Neural progenitor cell (in vitro differentiated cells): ENCODE results near the gene PRR33. TPM values are rescaled to one million over a fixed set of nuclear protein-coding genes. Genes with fewer than 3 reads are reported as not detected.
A peak's percentile ranks its signal among the peaks of the same experiment; 100 is the strongest.

Experiments used
- DNase-seq: peaks from one replicate; pipeline ENCODE4 v3.0.0-alpha.2; 2016; ENCODE audit warnings: low spot score
- H2AFZ ChIP-seq: fragments of 200-600 bp; sonication (generic); replicated peaks from 2 replicates; pipeline ENCODE4 v1.6.1; 2016; ENCODE audit warnings: antibody characterized with exemption
- H3F3A ChIP-seq: fragments of 200-600 bp; sonication (generic); 2 replicates; pipeline ENCODE4 v1.6.1; 2016; ENCODE audit warnings: antibody characterized with exemption, low read depth
- H3K27ac ChIP-seq: fragments of 200-600 bp; sonication (generic); 2 replicates; pipeline ENCODE4 v1.5.1; 2016; ENCODE audit warnings: mild to moderate bottlenecking
- H3K27me3 ChIP-seq: fragments of 200-600 bp; sonication (generic); 2 replicates; pipeline ENCODE4 v1.6.1; 2016; ENCODE audit warnings: mild to moderate bottlenecking, moderate library complexity
- H3K36me3 ChIP-seq: fragments of 200-600 bp; sonication (generic); 2 replicates; pipeline ENCODE4 v1.5.1; 2016
- H3K4me1 ChIP-seq: fragments of 200-600 bp; sonication (generic); 2 replicates; pipeline ENCODE4 v1.6.1; 2016; ENCODE audit warnings: mixed run types
- H3K4me2 ChIP-seq: fragments of 200-600 bp; sonication (generic); 2 replicates; pipeline ENCODE4 v1.6.1; 2016
- H3K4me3 ChIP-seq: fragments of 200-600 bp; sonication (generic); 2 replicates; pipeline ENCODE4 v1.5.1; 2016
- H3K79me2 ChIP-seq: fragments of 200-600 bp; sonication (generic); 2 replicates; pipeline ENCODE4 v1.6.1; 2016; ENCODE audit warnings: low read depth
- H3K9ac ChIP-seq: fragments of 200-600 bp; sonication (generic); 2 replicates; pipeline ENCODE4 v1.6.1; 2016
- H3K9me3 ChIP-seq: fragments of 200-600 bp; sonication (generic); 2 replicates; pipeline ENCODE4 v1.5.1; 2016; ENCODE audit warnings: low read depth
- H4K20me1 ChIP-seq: fragments of 200-600 bp; sonication (generic); 2 replicates; pipeline ENCODE4 v1.6.1; 2016; ENCODE audit warnings: low read depth
- H3K27ac Mint-ChIP-seq: 3 replicates; pipeline ENCODE4 v1.8.0; 2021; ENCODE audit warnings: mixed read lengths
- H3K27me3 Mint-ChIP-seq: 2 replicates; pipeline ENCODE4 v1.8.0; 2022; ENCODE audit warnings: low read depth, mild to moderate bottlenecking, inconsistent platforms, moderate library complexity, mixed read lengths; ENCODE audit not compliant: insufficient read depth
- H3K36me3 Mint-ChIP-seq: 3 replicates; pipeline ENCODE4 v1.8.0; 2021; ENCODE audit warnings: mixed read lengths
- H3K4me1 Mint-ChIP-seq: 3 replicates; pipeline ENCODE4 v1.8.0; 2021; ENCODE audit warnings: mixed read lengths
- H3K4me3 Mint-ChIP-seq: 3 replicates; pipeline ENCODE4 v1.8.0; 2021; ENCODE audit warnings: mild to moderate bottlenecking, moderate library complexity, mixed read lengths
- H3K9me3 Mint-ChIP-seq: 3 replicates; pipeline ENCODE4 v1.8.0; 2020; ENCODE audit warnings: mixed read lengths
- EZH2 ChIP-seq: fragments of 200-600 bp; sonication (generic); IDR thresholded peaks from 2 replicates; pipeline ENCODE4 v1.6.1; 2017; ENCODE audit warnings: antibody characterized with exemption, mild to moderate bottlenecking, moderate library complexity
- EZH2phosphoT487 ChIP-seq: fragments of 200-600 bp; sonication (generic); IDR thresholded peaks from 2 replicates; pipeline ENCODE4 v1.6.1; 2017; ENCODE audit warnings: antibody characterized with exemption
- total RNA-seq: library from RNA; depleted of rRNA; stranded (reverse); fragments of >200 nt; gene quantifications from 2 replicates; pipeline ENCODE4 v1.2.3, GENCODE V29; 2015; ENCODE audit warnings: low replicate concordance
- TF ChIP-seq, protein P1 (sequence below): fragments of 200-600 bp; sonication (generic); IDR thresholded peaks from 2 replicates; pipeline ENCODE4 v1.5.1; 2017; ENCODE audit warnings: antibody characterized with exemption, mild to moderate bottlenecking

PRR33 gene
- total RNA-seq, 1 donor from 2014 or later, result not detected

DNA sequence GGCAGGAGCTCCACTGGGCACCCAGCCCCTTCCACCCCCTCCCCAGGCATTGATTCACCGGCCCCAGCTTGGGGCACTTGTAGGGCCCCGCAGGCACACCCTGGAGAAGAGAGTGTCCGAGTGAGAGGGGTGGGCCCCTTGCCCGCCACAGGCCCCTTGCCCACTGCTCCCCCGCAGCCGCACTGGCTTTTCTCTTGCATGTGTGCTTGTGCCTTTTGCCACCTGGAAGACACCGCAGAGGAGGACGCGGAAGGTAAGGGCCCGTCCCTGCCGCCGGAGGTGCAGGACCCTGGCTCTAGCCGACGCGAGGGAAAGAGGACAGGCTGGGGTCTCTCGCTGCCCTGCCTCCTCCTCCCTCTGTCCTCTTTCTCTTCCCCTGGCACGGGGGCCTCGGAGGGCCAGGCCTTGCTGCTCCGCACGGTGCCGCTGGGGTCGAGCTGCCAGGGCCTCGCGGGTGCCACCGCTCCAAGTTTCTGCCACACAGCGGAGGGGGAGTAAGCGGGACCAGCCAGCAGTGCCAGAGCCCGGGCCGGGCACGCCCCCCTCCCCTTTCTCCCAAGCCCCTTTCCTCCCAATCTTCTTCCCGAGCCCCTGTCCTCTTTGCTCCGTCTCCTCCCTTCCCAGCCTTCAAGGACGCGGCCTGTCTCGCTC lies 37.3 kb upstream of the PRR33 start:
- Histone ChIP-seq H3F3A (no peaks in the 10 kb centered on the region), H3K9me3 (no peaks in the 10 kb centered on the region), H3K27me3 (no peaks in the 10 kb centered on the region), H3K9ac (no peak overlapping the region), H3K36me3 (no peaks in the 10 kb centered on the region), H3K4me3 (no peak overlapping the region), H3K27ac (no peak overlapping the region), H3K4me2 (no peak overlapping the region), H3K79me2 (no peaks in the 10 kb centered on the region), H4K20me1 (no peaks in the 10 kb centered on the region), H2AFZ (no peak overlapping the region), H3K4me1 (peaks cover 4% of the 10 kb centered on the region)
- Mint-ChIP-seq H3K36me3 (no peaks in the 10 kb centered on the region), H3K27me3 (peaks cover 18% of the 10 kb centered on the region), H3K9me3 (no peaks in the 10 kb centered on the region), H3K4me3 (no peak overlapping the region), H3K27ac (no peak overlapping the region), H3K4me1 (peaks cover 17% of the 10 kb centered on the region)
- no peak for TF ChIP-seq EZH2
- TF ChIP-seq EZH2phosphoT487, result no peak
- TF ChIP-seq, protein P1, sequence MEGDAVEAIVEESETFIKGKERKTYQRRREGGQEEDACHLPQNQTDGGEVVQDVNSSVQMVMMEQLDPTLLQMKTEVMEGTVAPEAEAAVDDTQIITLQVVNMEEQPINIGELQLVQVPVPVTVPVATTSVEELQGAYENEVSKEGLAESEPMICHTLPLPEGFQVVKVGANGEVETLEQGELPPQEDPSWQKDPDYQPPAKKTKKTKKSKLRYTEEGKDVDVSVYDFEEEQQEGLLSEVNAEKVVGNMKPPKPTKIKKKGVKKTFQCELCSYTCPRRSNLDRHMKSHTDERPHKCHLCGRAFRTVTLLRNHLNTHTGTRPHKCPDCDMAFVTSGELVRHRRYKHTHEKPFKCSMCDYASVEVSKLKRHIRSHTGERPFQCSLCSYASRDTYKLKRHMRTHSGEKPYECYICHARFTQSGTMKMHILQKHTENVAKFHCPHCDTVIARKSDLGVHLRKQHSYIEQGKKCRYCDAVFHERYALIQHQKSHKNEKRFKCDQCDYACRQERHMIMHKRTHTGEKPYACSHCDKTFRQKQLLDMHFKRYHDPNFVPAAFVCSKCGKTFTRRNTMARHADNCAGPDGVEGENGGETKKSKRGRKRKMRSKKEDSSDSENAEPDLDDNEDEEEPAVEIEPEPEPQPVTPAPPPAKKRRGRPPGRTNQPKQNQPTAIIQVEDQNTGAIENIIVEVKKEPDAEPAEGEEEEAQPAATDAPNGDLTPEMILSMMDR, result no peak
- DNase-seq, result peak; percentile 1

DNA sequence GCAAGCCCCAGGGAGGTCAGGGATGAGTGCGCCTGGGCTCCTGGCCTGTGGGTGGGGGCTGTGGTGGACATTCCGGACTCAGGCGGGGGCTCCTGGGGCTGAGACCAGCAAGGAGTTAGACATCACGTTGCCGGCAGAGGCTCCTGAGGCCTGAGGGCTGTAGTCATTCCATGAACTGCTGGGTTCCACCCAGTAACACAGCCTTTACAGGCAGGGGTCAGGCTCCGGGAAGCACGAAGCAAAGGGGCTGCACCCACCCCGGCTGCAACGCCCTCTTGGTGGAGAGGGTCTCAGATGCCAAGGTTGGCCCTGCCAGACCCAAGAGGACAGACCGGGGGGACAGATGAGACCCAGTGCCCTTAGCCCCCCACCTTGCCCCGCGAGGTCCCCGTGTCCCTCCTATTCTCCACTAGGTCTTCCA lies 36.8 kb upstream of the PRR33 start:
- H3K4me3 ChIP-seq, result no peak overlapping the region
- Mint-ChIP-seq H3K36me3 (no peaks in the 10 kb centered on the region), H3K9me3 (no peaks in the 10 kb centered on the region), H3K4me3 (no peak overlapping the region), H3K4me1 (peaks cover 17% of the 10 kb centered on the region), H3K27ac (no peak overlapping the region), H3K27me3 (peaks cover 19% of the 10 kb centered on the region)
- no peaks in the 10 kb centered on the region for H4K20me1 ChIP-seq
- no peak overlapping the region for H2AFZ ChIP-seq
- H3K79me2 ChIP-seq, result no peaks in the 10 kb centered on the region
- H3F3A ChIP-seq, result no peaks in the 10 kb centered on the region
- DNase-seq, result no peak
- TF ChIP-seq, protein P1, result no peak
- TF ChIP-seq EZH2 (no peak), EZH2phosphoT487 (no peak)
- no peaks in the 10 kb centered on the region for H3K9me3 ChIP-seq
- peaks cover 4% of the 10 kb centered on the region for H3K4me1 ChIP-seq
- no peak overlapping the region for H3K9ac ChIP-seq
- H3K27ac ChIP-seq, result no peak overlapping the region
- no peak overlapping the region for H3K4me2 ChIP-seq
- H3K27me3 ChIP-seq, result no peaks in the 10 kb centered on the region
- no peaks in the 10 kb centered on the region for H3K36me3 ChIP-seq

DNA sequence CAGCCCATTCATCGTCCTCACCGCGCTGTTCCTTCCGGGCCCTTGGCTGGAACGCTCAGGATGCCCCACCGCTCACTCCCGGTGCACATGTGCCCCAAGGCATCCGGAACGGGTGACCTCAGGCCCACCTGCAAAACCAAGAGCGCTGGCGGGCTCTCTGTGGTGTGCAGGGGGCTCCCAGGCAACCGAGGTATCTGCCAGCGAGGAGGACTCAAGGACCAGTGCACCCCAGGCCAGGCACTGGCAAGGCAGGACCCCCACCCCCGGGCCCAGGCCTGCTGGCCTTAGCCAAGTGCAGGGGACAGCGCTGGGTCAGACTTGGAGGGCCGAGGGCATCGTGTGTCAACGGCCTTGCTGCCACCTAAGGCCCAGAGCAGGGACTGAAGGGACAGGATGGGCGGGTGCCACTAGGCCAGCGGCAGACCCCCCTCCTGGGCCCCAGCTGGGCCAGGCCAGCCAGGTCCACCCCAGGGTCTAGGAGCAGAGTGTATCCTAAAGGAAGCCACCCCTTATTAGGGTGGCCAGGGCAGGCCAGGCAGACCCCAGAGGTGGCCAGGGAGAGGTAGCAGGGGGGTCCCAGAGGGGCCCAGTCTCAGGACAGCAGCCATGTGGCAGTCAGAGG lies 36.3 kb upstream of the PRR33 start:
- H3K4me3 Mint-ChIP-seq, result no peak overlapping the region
- no peaks in the 10 kb centered on the region for H3K79me2 ChIP-seq
- peak; percentile 1 for DNase-seq
- no peak overlapping the region for H3K27ac ChIP-seq
- H3K4me1 Mint-ChIP-seq, result peaks cover 14% of the 10 kb centered on the region
- no peaks in the 10 kb centered on the region for H3K9me3 ChIP-seq
- no peaks in the 10 kb centered on the region for H3F3A ChIP-seq
- no peak overlapping the region for H2AFZ ChIP-seq
- peaks cover 4% of the 10 kb centered on the region for H3K4me1 ChIP-seq
- no peak overlapping the region for H3K4me3 ChIP-seq
- H3K4me2 ChIP-seq, result no peak overlapping the region
- no peaks in the 10 kb centered on the region for H4K20me1 ChIP-seq
- no peaks in the 10 kb centered on the region for H3K36me3 Mint-ChIP-seq
- no peaks in the 10 kb centered on the region for H3K36me3 ChIP-seq
- peaks cover 14% of the 10 kb centered on the region for H3K27me3 Mint-ChIP-seq
- TF ChIP-seq, protein P1, result no peak
- TF ChIP-seq EZH2phosphoT487 (no peak), EZH2 (no peak)
- H3K9me3 Mint-ChIP-seq, result no peaks in the 10 kb centered on the region
- H3K27me3 ChIP-seq, result no peaks in the 10 kb centered on the region
- H3K9ac ChIP-seq, result no peak overlapping the region
- H3K27ac Mint-ChIP-seq, result no peak overlapping the region
